Thymus (tissue), 11 donors: ENCODE results near the gene MYT1. TPM values are rescaled to one million over a fixed set of nuclear protein-coding genes. Genes with fewer than 3 reads are reported as not detected.

Source experiments
- DNase-seq, 9 donors: peaks; one replicate each; pipeline ENCODE4 v3.0.0-alpha.2; 2013; ENCODE audit warnings: low spot score in 9 of 9, low read depth in 6 of 9, missing footprints in 1 of 9
- H3K27ac ChIP-seq, 2 donors: one replicate each; pipeline ENCODE4 v1.5.1; 2013; ENCODE audit warnings: control low read depth in 1 of 2, low read depth in 1 of 2, low read length in 1 of 2, mild to moderate bottlenecking in 1 of 2, moderate library complexity in 1 of 2
- H3K27me3 ChIP-seq, 2 donors: one replicate each; pipeline ENCODE4 v1.5.1; 2013; ENCODE audit warnings: low read length in 1 of 2; ENCODE audit not compliant: control insufficient read depth in 2 of 2, insufficient read depth in 1 of 2
- H3K36me3 ChIP-seq, 2 donors: one replicate each; pipeline ENCODE4 v1.5.1; 2013; ENCODE audit warnings: low read length in 1 of 2, mild to moderate bottlenecking in 1 of 2, moderate library complexity in 1 of 2; ENCODE audit not compliant: control insufficient read depth in 2 of 2, insufficient read depth in 2 of 2
- H3K4me1 ChIP-seq, 2 donors: one replicate each; pipeline ENCODE4 v1.5.1; 2013; ENCODE audit warnings: low read length in 2 of 2; ENCODE audit not compliant: control insufficient read depth in 2 of 2, insufficient read depth in 2 of 2
- H3K4me3 ChIP-seq, 2 donors: one replicate each; pipeline ENCODE4 v1.5.1; 2013; ENCODE audit warnings: low read length in 2 of 2, control low read depth in 1 of 2, mild to moderate bottlenecking in 1 of 2
- H3K9me3 ChIP-seq, 2 donors: one replicate each; pipeline ENCODE4 v1.5.1; 2013; ENCODE audit warnings: low read length in 1 of 2, mild to moderate bottlenecking in 1 of 2; ENCODE audit not compliant: control insufficient read depth in 2 of 2, insufficient read depth in 1 of 2
- WGBS: extraction: QIAGEN DNeasy Blood & Tissue Kit; methylation state at CpG from one replicate; pipeline ENCODE4 v1.1.7; 2013; 5-methylcytosine and 5-hydroxymethylcytosine counted together
- polyA plus RNA-seq: library from polyadenylated mRNA; stranded (reverse); fragments of 200-250 nt; gene quantifications from one replicate; pipeline ENCODE4 v1.2.3, GENCODE V29; 2013
- total RNA-seq: library from RNA; stranded (reverse); fragments of 120-200 nt; gene quantifications from one replicate; pipeline ENCODE4 v1.2.4, GENCODE V29; 2013
- donor health status: healthy.

MYT1 gene
- total and polyA plus RNA-seq, 2 donors, result 0.19 to 0.25 TPM

DNA sequence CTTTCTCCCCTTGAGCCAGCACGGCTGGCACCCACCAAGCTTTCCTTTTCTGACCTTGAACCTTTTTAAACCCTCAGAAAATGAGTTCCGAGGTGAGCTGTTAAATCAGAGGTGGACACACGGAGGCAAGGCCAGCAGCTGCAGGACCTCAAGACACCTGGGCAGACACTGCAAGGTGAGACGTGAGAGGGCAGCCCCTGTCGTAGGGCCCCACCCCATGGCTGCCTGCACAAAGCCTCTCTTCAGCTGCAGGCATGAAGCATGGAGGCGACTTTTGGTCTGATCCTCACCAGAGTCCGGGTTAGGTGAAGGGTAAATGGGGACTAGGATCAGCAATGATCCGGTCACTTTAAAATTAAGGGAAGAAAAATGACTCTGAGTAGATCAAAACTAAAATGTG, 25.7 kb downstream of the MYT1 start:
- WGBS, result 94% methylated on average over 8 of the region's 8 CpGs
- H3K27me3 ChIP-seq, result no peaks in the 10 kb centered on the region
- no peak for DNase-seq
- H3K36me3 ChIP-seq, result no peaks in the 10 kb centered on the region
- peaks cover 0 to 25% of the 10 kb centered on the region in 2 donors for H3K9me3 ChIP-seq
- no peak overlapping the region for H3K4me3 ChIP-seq
- no peak overlapping the region for H3K27ac ChIP-seq
- H3K4me1 ChIP-seq, result no peaks in the 10 kb centered on the region

DNA sequence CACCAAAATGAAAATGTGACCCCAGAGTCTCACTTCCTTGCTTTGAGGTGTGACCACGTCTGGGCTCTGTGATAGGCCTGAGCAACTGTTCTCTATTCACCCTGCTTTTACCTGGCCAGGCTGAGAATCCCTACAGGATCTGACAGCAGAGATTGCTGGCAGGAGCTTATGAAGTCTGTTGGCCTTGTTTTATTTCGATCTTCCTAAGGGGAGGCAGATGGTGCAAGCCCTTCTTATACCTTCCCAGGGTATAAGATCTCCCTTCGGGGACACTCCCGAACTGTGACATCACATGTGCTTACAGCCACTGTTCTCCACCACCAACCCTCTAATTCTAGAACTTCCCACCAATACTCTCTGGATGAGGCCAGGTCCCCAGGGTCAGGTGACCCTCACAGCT, 26.8 kb downstream of the MYT1 start:
- Histone ChIP-seq H3K9me3 (peaks cover 0 to 16% of the 10 kb centered on the region in 2 donors), H3K4me1 (no peaks in the 10 kb centered on the region), H3K36me3 (no peaks in the 10 kb centered on the region), H3K4me3 (no peak overlapping the region), H3K27me3 (no peaks in the 10 kb centered on the region), H3K27ac (no peak overlapping the region)
- WGBS, result 91% methylated on average over 4 of the region's 4 CpGs
- DNase-seq, result no peak

DNA sequence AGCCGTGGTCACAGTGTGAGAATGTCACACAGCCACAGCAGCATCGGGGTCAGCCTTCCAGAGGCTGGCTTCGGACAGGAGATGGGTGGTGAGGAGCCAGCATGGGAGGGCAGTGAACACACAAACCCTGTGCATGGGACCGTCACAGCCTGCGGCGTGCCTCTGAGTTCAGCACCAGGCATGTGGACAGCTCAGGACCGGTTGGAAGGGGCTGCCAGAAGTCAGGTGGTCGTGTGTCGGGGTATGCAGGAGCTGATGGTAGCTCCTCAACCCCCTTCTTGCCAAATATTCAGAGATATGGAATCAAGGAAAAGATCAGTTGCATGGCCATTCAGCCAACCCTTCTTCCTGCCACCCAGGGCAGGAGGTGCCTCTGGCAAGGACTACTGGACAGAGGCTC, 28.2 kb downstream of the MYT1 start:
- no peaks in the 10 kb centered on the region for H3K36me3 ChIP-seq
- H3K4me1 ChIP-seq, result no peaks in the 10 kb centered on the region
- no peak overlapping the region for H3K27ac ChIP-seq
- H3K27me3 ChIP-seq, result no peaks in the 10 kb centered on the region
- WGBS, result 72% methylated on average over 9 of the region's 9 CpGs
- H3K9me3 ChIP-seq, result peaks cover 0 to 2% of the 10 kb centered on the region in 2 donors
- H3K4me3 ChIP-seq, result no peak overlapping the region
- no peak for DNase-seq

DNA sequence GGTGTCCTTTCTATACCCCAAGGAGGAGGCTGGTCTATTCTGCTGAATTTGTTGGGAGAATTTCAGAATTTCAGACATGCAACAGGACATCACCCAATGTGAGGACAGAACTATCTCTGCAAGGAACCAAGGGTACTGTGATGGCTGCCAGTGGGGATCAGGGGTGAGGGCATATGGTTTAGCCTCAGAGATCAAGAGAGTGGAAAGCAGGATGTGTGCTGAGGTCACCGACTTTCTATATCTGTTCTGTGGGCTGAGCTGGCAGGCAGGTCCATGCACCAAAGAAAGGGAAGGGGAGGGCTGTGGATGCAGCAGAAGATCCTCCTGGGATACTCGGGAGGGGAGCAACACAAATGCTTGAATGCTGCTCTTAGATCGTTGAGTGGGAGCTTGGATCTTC, 28.8 kb downstream of the MYT1 start:
- WGBS, result 90% methylated on average over 3 of the region's 3 CpGs
- no peak for DNase-seq
- H3K27me3 ChIP-seq, result no peaks in the 10 kb centered on the region

DNA sequence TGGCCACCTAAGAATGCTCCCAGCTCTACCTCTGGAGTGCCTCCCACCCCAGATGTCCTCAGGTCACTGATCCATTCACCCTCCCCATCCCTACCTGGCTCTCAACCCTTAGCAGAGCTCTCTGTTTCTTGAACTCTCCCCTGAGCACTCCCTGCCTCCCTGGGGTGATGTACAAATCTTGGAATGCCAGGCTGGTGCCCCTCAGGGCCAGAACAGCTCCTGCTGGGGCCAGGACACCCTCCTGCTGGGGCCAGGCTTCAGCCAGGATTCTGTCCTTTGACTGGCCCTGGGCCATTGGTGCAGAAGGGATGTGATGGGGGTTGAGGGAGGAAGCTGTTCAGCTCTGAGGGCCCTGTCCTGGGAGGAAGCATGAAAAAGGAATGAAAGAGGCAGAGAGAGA, 30.0 kb downstream of the MYT1 start:
- DNase-seq, result no peak
- Histone ChIP-seq H3K27me3 (no peaks in the 10 kb centered on the region), H3K9me3 (no peaks in the 10 kb centered on the region), H3K4me1 (no peaks in the 10 kb centered on the region), H3K27ac (no peak overlapping the region), H3K36me3 (no peaks in the 10 kb centered on the region), H3K4me3 (no peak overlapping the region)

More for the DNA sequence above, 28.8 kb downstream of the MYT1 start:
- H3K36me3 ChIP-seq, result no peaks in the 10 kb centered on the region
- no peaks in the 10 kb centered on the region for H3K4me1 ChIP-seq
- no peak overlapping the region for H3K27ac ChIP-seq
- no peak overlapping the region for H3K4me3 ChIP-seq
- H3K9me3 ChIP-seq, result no peaks in the 10 kb centered on the region

DNA sequence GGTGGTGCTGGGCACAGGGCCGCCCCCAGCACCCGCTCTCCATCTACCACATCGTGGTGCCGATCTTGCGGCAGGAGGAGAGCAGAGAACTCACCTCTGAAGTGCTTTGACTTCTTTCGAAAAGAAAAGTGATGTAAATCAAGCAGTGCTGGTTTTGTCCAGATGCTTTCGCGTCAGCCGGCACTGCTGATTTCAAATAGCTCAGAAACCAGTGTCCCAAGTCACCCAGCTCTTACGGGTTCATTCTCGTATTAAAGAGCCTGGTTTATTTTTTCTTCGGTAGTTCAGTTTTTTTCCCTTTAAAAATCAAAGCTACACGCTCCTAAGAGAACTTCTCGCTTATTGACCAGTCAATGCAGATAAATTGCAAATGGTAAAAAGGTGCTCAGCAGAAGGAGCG, 32.1 kb downstream of the MYT1 start:
- Histone ChIP-seq H3K27me3 (peaks cover 0 to 2% of the 10 kb centered on the region in 2 donors), H3K9me3 (peaks cover 0 to 8% of the 10 kb centered on the region in 2 donors), H3K27ac (no peak overlapping the region), H3K4me3 (no peak overlapping the region), H3K36me3 (no peaks in the 10 kb centered on the region), H3K4me1 (no peaks in the 10 kb centered on the region)
- DNase-seq, result no peak
- WGBS, result 91% methylated on average over 15 of the region's 15 CpGs

DNA sequence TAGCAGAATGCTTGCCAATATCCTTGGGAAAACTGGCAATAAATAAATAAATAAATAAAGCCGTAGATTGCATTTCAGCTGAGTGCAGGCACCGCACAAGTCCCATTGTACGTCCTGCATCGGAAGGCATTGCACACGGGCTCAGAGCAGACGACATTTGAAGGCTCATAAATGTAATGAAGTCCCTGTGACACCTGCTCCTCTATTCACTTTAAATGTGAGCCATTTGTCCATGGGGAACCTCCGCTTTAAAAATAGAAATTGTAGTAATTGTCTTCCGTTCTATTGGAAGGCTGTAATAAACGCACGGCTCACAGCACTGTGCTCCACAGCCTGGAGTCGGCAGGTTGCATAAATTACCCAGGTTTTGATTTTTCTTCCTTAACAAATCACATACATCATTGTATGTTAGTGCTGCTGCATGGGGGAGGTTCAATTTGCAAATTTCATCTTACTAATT, 32.6 kb downstream of the MYT1 start:
- 95% methylated on average over 11 of the region's 11 CpGs for WGBS
- Histone ChIP-seq H3K4me1 (no peaks in the 10 kb centered on the region), H3K27ac (no peak overlapping the region), H3K4me3 (no peak overlapping the region), H3K27me3 (peaks cover 0 to 2% of the 10 kb centered on the region in 2 donors), H3K36me3 (no peaks in the 10 kb centered on the region), H3K9me3 (peaks cover 0 to 13% of the 10 kb centered on the region in 2 donors)
- DNase-seq, result no peak

DNA sequence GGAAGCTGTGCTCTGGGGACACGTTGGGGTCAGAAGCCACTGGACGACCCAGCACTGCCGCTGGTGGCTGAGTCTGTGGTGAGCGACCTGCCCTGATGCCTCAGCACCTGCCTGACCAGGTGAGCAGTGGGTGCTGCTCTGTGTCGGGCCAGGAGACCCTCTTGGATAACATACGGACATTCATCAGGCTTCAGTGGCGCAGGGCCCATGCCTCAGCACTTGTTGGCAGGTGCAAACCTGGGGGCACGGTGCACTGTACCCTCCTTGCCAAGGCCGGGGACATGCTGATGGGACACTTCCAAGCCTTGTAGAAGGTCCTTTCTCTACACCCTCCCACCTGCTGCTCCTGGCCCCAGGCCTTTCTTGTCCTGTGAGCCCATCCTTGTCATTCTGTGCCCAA, 34.1 kb downstream of the MYT1 start:
- Histone ChIP-seq H3K4me1 (no peaks in the 10 kb centered on the region), H3K4me3 (no peak overlapping the region), H3K36me3 (no peaks in the 10 kb centered on the region), H3K9me3 (peaks cover 0 to 21% of the 10 kb centered on the region in 2 donors), H3K27ac (no peak overlapping the region), H3K27me3 (peaks cover 0 to 2% of the 10 kb centered on the region in 2 donors)
- DNase-seq, result no peak
- WGBS, result 93% methylated on average over 9 of the region's 9 CpGs

DNA sequence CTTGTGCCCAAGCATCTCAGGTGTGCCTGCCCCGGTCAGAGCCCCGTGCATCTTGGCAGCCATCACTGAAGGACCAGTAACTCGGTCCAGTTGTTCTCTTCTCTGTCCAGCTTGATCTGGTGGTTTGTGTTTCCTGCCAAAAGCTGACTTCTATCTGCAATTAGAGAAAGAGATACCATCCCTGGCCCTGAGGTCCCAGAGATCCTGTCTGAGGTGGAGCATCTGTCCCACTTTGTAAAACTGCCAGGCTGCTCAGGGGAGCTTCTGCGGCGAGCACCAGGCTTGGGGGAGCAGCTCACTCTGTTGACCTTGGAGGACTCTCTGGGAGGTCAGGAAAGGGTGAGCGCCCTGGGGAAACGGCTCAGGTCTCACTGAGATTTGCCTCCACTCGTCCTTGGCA, 35.1 kb downstream of the MYT1 start:
- 89% methylated on average over 8 of the region's 8 CpGs for WGBS
- DNase-seq, result no peak
- Histone ChIP-seq H3K36me3 (no peaks in the 10 kb centered on the region), H3K4me3 (no peak overlapping the region), H3K27me3 (peaks cover 0 to 2% of the 10 kb centered on the region in 2 donors), H3K4me1 (no peaks in the 10 kb centered on the region), H3K27ac (no peak overlapping the region), H3K9me3 (peaks cover 0 to 21% of the 10 kb centered on the region in 2 donors)

DNA sequence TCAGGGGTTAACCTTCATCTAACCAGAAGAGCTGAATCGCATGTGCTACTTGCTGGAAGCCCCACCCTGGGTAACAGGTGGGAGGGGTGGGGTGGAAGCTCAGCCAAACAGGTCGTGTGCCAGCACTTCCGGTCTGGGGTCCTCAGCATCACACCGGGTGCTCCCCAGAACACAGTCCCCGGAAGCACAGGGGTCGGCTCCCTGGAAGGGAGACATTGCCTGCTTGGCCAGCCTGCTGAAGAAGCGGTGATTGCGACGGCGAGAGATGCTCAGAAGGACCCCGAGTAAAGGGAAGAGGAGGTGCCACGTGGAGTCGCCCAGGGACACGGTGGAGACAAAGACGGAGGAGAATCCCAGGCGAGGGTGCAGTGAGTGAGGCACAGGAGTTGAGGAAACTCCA, 36.5 kb downstream of the MYT1 start:
- WGBS, result 93% methylated on average over 16 of the region's 16 CpGs
- H3K9me3 ChIP-seq, result peaks cover 0 to 21% of the 10 kb centered on the region in 2 donors
- no peak overlapping the region for H3K27ac ChIP-seq
- no peaks in the 10 kb centered on the region for H3K36me3 ChIP-seq
- no peak for DNase-seq
- H3K27me3 ChIP-seq, result peaks cover 0 to 2% of the 10 kb centered on the region in 2 donors
- H3K4me1 ChIP-seq, result no peaks in the 10 kb centered on the region
- H3K4me3 ChIP-seq, result no peak overlapping the region
